IMR-90 (cell line): ENCODE results near the gene TBC1D10A. TPM values are rescaled to one million over a fixed set of nuclear protein-coding genes. Genes with fewer than 3 reads are reported as not detected.

Experiments used
- ATAC-seq: fragments of 200-7000 bp; cut with Tn5 transposase; 2 replicates; pipeline ENCODE4 v1.9.1; 2020; ENCODE audit warnings: low read depth, mild to moderate bottlenecking, moderate library complexity
- BruUV-seq: library from RNA; stranded (reverse); fragments of 400-500 nt; replicated peaks from 2 replicates; lab custom pipeline; 2021; lab: Mats Ljungman, UMichigan
- CTCF ChIA-PET: fragments of 300-600 bp; formaldehyde crosslinking; extraction: SDS; loops from one replicate; lab custom pipeline; 2021; ENCODE audit warnings: antibody characterized with exemption; lab: Yijun Ruan, JAX
- POLR2A ChIA-PET: fragments of 300-600 bp; sonication (Branson Sonifier 250); formaldehyde crosslinking; loops from one replicate; lab custom pipeline; 2022; ENCODE audit warnings: antibody characterized with exemption; ENCODE audit not compliant: unreplicated experiment; lab: Charles Lee
- DNase-seq: peaks from one replicate; pipeline ENCODE4 v3.0.0; 2013
- H2AFZ ChIP-seq: replicated peaks from 2 replicates; pipeline ENCODE3; 2013; ENCODE audit warnings: low read length, mild to moderate bottlenecking; ENCODE audit not compliant: poor library complexity
- H2AK5ac ChIP-seq: 2 replicates; pipeline ENCODE4 v1.6.1; 2013; ENCODE audit warnings: low read depth, low read length, inconsistent platforms
- H2AK9ac ChIP-seq: replicated peaks from 2 replicates; pipeline ENCODE3; 2013; ENCODE audit warnings: mild to moderate bottlenecking, low read depth, low read length, moderate library complexity; ENCODE audit not compliant: poor library complexity
- H2BK120ac ChIP-seq: 2 replicates; pipeline ENCODE4 v1.6.1; 2013; ENCODE audit warnings: low read depth, low read length, inconsistent platforms
- H2BK15ac ChIP-seq: 3 replicates; pipeline ENCODE4 v1.6.1; 2013; ENCODE audit warnings: low read depth, low read length, inconsistent platforms
- H2BK20ac ChIP-seq: 2 replicates; pipeline ENCODE4 v1.6.1; 2013; ENCODE audit warnings: low read depth, mild to moderate bottlenecking, inconsistent platforms, low read length, moderate library complexity
- H2BK5ac ChIP-seq: 2 replicates; pipeline ENCODE4 v1.6.1; 2013; ENCODE audit warnings: mild to moderate bottlenecking, low read depth, low read length, inconsistent platforms; ENCODE audit not compliant: poor library complexity, severe bottlenecking
- H3K14ac ChIP-seq: replicated peaks from 2 replicates; pipeline ENCODE4 v1.6.1; 2013; ENCODE audit warnings: low read depth, low read length, inconsistent platforms
- H3K18ac ChIP-seq: 2 replicates; pipeline ENCODE4 v1.6.1; 2013; ENCODE audit warnings: low read depth, low read length, control low read depth
- H3K23ac ChIP-seq: 2 replicates; pipeline ENCODE4 v1.6.1; 2013; ENCODE audit warnings: low read depth, low read length, inconsistent platforms
- H3K27ac ChIP-seq: 2 replicates; pipeline ENCODE4 v1.5.1; 2013; ENCODE audit warnings: mild to moderate bottlenecking, control low read depth, low read length; ENCODE audit not compliant: insufficient read depth
- H3K27me3 ChIP-seq: 2 replicates; pipeline ENCODE4 v1.6.1; 2013; ENCODE audit warnings: low read length; ENCODE audit not compliant: control insufficient read depth, insufficient read depth
- H3K36me3 ChIP-seq: 2 replicates; pipeline ENCODE4 v1.6.1; 2013; ENCODE audit warnings: low read length, mixed read lengths; ENCODE audit not compliant: control insufficient read depth, insufficient read depth
- H3K4ac ChIP-seq: 2 replicates; pipeline ENCODE4 v1.6.1; 2013; ENCODE audit warnings: low read depth, low read length, inconsistent platforms
- H3K4me1 ChIP-seq: 2 replicates; pipeline ENCODE4 v1.6.1; 2013; ENCODE audit warnings: low read length, mixed read lengths; ENCODE audit not compliant: control insufficient read depth, insufficient read depth
- H3K4me2 ChIP-seq: 2 replicates; pipeline ENCODE4 v1.6.1; 2013; ENCODE audit warnings: low read depth, mild to moderate bottlenecking, control low read depth, low read length, moderate library complexity
- H3K4me3 ChIP-seq: 2 replicates; pipeline ENCODE4 v1.5.1; 2013; ENCODE audit warnings: low read depth, mild to moderate bottlenecking, control low read depth, low read length, moderate library complexity; ENCODE audit not compliant: insufficient read depth
- H3K56ac ChIP-seq: 2 replicates; pipeline ENCODE4 v1.6.1; 2013; ENCODE audit warnings: low read length, inconsistent platforms; ENCODE audit not compliant: insufficient read depth; ENCODE audit errors: extremely low read depth
- H3K79me1 ChIP-seq, 2 experiments: 2 replicates each; pipeline ENCODE4 v1.6.1; 2013; ENCODE audit warnings: low read length in 2 of 2, inconsistent platforms in 1 of 2, low read depth in 1 of 2
- H3K9ac ChIP-seq: 2 replicates; pipeline ENCODE4 v1.6.1; 2013; ENCODE audit warnings: low read depth, low read length, control low read depth
- H3K9me1 ChIP-seq: 2 replicates; pipeline ENCODE4 v1.6.1; 2013; ENCODE audit warnings: low read length, inconsistent platforms; ENCODE audit not compliant: insufficient read depth
- H3K9me3 ChIP-seq: 2 replicates; pipeline ENCODE4 v1.6.1; 2013; ENCODE audit warnings: low read length; ENCODE audit not compliant: control insufficient read depth, insufficient read depth
- H4K20me1 ChIP-seq: 2 replicates; pipeline ENCODE4 v1.6.1; 2013; ENCODE audit warnings: low read length, inconsistent platforms; ENCODE audit not compliant: insufficient read depth
- H4K5ac ChIP-seq: 2 replicates; pipeline ENCODE4 v1.6.1; 2013; ENCODE audit warnings: mild to moderate bottlenecking, low read depth, low read length, control low read depth
- H4K8ac ChIP-seq, 2 experiments: 2 replicates each; pipeline ENCODE4 v1.6.1; 2013; ENCODE audit warnings: low read depth in 2 of 2, low read length in 2 of 2, control low read depth in 1 of 2, inconsistent platforms in 1 of 2
- H4K91ac ChIP-seq: 2 replicates; pipeline ENCODE4 v1.6.1; 2013; ENCODE audit warnings: low read depth, low read length, inconsistent platforms; ENCODE audit not compliant: insufficient read depth
- NFE2L2 ChIP-seq: fragments of 150-350 bp; IDR thresholded peaks from 2 replicates; pipeline ENCODE4 v1.6.1; 2016; ENCODE audit warnings: low read depth, mild to moderate bottlenecking, low read length
- POLR2A ChIP-seq: IDR thresholded peaks from 2 replicates; pipeline ENCODE4 v1.6.1; 2012; ENCODE audit warnings: mild to moderate bottlenecking, low read depth, low read length
- WGBS, 2 experiments: methylation state at CpG; one replicate each; pipeline versions ENCODE4 v1.1.5 to v1.1.7; 2013; ENCODE audit warnings: missing lambda C conversion rate in 2 of 2; ENCODE audit not compliant: insufficient read length in 1 of 2; ENCODE audit errors: extremely low coverage in 2 of 2; 5-methylcytosine and 5-hydroxymethylcytosine counted together
- dilution Hi-C: fragments of 300-500 bp; cut with HindIII; formaldehyde crosslinking; loops from one replicate; pipeline ENCODE4 v1.14.3; 2018; ENCODE audit warnings: low sequenced_read_pairs; ENCODE audit not compliant: unreplicated experiment
- in situ Hi-C: fragments of 300-500 bp; cut with MboI; formaldehyde crosslinking; loops from 3 replicates; pipeline ENCODE4 v1.14.3; 2019; ENCODE audit warnings: low sequenced_read_pairs, inconsistent platforms, mixed read lengths
- intact Hi-C: fragments of 100-400 bp; cut with micrococcal nuclease; formaldehyde crosslinking; loops from 2 replicates; pipeline ENCODE4 v1.10.0; 2022
- polyA plus RNA-seq, 3 experiments: library from polyadenylated mRNA; depleted of rRNA; stranded (reverse); fragments of >200 nt; gene quantifications; 2 replicates each; pipeline ENCODE4 v1.2.3, GENCODE V29; 2012; ENCODE audit warnings: low replicate concordance in 1 of 3
- total RNA-seq: library from RNA; depleted of rRNA; stranded (reverse); fragments of >200 nt; gene quantifications from 2 replicates; pipeline ENCODE4 v1.2.3, GENCODE V29; 2012

Gene TBC1D10A
- total and polyA plus RNA-seq, 2 of the 4 experiments (the other 2 are of a cell fraction), result 16.3 to 33.1 TPM

GRCh38 chr22:30332994-30333706 lies 6.4 kb upstream of the TBC1D10A start:
- Histone ChIP-seq H2BK15ac (no peak overlapping the region), H3K36me3 (peaks cover 63% of the 10 kb centered on the region), H3K4me1 (peaks cover 4% of the 10 kb centered on the region), H2BK20ac (no peak overlapping the region), H3K14ac (no peak overlapping the region), H3K18ac (no peak overlapping the region), H4K5ac (no peak overlapping the region), H4K8ac (no peak overlapping the region), H3K4me2 (no peak overlapping the region), H4K91ac (no peak overlapping the region), H3K9ac (no peak overlapping the region), H2AK5ac (no peak overlapping the region), H2AFZ (no peak overlapping the region), H3K4me3 (no peak overlapping the region), H3K23ac (no peak overlapping the region), H4K20me1 (0 out of 2 replicates have a peak, but pooled peaks cover 3% of the 10 kb centered on the region), H3K27ac (no peak overlapping the region), H3K56ac (no peak overlapping the region), H3K4ac (no peak overlapping the region), H3K27me3 (no peaks in the 10 kb centered on the region), H2BK120ac (no peak overlapping the region), H2AK9ac (no peak overlapping the region), H3K9me1 (peaks cover 16% of the 10 kb centered on the region), H2BK5ac (no peak overlapping the region), H3K79me1 (peaks cover 2 to 7% of the 10 kb centered on the region in 2 experiments; a peak in 3 of 4 replicates), H3K9me3 (no peaks in the 10 kb centered on the region)
- TF ChIP-seq POLR2A, result no peak
- TF ChIP-seq NFE2L2, result no peak
- DNase-seq, result no peak
- intact Hi-C loops, result no loop called here
- dilution Hi-C loops, result no loop called here
- no CpG with 5 or more reads among the region's 2 CpGs for WGBS, 2 experiments
- no TSS peak for BruUV-seq
- in situ Hi-C loops, result no loop called here
- ATAC-seq, result no peak
- CTCF ChIA-PET, result no interaction called here
- POLR2A ChIA-PET, result no interaction called here
